GM19463 (cell line): ENCODE results near the gene CHD6.

ENCODE experiments used
- ATAC-seq: cut with Tn5 transposase; IDR thresholded peaks from one replicate; pipeline ENCODE4 v1.9.1; 2021; ENCODE audit warnings: mild to moderate bottlenecking, moderate library complexity; ENCODE audit not compliant: unreplicated experiment

Gene CHD6, protein sequence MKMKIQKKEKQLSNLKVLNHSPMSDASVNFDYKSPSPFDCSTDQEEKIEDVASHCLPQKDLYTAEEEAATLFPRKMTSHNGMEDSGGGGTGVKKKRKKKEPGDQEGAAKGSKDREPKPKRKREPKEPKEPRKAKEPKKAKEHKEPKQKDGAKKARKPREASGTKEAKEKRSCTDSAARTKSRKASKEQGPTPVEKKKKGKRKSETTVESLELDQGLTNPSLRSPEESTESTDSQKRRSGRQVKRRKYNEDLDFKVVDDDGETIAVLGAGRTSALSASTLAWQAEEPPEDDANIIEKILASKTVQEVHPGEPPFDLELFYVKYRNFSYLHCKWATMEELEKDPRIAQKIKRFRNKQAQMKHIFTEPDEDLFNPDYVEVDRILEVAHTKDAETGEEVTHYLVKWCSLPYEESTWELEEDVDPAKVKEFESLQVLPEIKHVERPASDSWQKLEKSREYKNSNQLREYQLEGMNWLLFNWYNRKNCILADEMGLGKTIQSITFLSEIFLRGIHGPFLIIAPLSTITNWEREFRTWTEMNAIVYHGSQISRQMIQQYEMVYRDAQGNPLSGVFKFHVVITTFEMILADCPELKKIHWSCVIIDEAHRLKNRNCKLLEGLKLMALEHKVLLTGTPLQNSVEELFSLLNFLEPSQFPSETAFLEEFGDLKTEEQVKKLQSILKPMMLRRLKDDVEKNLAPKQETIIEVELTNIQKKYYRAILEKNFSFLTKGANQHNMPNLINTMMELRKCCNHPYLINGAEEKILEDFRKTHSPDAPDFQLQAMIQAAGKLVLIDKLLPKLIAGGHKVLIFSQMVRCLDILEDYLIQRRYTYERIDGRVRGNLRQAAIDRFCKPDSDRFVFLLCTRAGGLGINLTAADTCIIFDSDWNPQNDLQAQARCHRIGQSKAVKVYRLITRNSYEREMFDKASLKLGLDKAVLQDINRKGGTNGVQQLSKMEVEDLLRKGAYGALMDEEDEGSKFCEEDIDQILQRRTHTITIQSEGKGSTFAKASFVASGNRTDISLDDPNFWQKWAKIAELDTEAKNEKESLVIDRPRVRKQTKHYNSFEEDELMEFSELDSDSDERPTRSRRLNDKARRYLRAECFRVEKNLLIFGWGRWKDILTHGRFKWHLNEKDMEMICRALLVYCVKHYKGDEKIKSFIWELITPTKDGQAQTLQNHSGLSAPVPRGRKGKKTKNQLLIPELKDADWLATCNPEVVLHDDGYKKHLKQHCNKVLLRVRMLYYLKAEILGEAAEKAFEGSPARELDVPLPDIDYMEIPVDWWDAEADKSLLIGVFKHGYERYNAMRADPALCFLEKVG (N-terminal part only)

DNA sequence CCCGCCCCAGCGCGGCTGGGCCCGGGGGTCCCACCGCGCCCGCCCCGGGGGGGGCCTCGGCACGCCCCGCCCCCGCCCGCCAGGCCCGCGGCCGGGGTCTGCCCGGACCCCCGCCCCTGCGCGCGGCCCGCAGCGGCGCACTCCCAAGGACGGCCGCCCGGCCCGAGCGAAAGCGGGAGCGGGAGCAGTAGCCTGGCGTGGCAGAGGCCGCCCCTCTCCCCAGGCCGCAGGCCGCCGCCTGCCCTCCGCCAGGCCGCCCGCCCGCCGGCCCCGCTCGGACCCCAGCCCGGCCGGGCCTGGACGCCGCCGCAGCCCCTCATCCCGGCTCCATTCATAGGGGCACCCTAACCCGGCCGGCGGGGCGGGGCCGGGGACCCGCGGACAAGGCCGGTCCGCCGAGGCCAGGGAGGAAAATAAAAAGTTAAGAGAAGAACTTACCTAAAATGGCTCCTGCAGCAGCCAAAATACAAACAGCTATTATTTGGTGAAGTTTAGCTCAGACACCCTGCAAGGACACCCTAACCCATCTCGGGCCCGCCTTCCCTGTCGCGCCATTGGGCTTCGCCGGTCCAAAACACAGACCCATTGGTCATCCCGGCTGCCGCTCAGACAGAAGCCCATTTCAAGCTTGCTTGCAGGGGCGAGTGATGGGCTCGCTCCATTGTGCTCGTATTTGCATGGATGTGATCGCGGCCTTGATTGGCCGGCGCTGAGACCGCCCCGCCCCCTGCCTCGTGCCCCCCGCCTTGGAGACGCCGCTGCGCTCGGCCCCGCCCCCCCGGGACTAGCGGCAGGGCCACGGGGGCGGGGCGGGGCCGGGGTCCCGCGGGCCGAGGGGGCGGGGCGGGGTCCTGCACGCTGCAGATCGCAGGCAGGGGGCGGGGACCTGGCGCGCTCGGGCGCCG, at the start of gene CHD6:
CHD6 (minus strand) TSS at position 476 of the 905 bp plus-strand sequence. CDS start 67,040 bp downstream, outside the sequence.
- peak; percentile 98 for ATAC-seq

DNA sequence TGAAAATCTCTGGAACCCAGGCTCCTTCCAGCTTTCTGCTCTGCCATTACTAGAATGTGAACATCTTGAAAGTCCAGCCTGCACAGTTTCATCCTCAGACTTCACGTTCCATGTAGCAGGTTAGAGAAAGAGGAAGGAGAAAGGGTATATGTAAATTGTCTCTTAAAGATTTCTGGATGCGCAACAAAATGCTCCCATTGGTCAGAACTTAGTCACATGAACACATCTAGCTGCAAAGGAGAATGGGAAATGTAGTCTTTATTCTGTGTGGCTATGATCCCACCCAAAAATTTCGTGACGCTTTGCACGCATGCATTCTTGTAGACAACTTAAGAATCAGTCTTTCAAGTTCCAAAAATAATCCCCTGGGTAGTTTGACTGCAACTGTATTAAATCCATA, 46.4 kb upstream of the CHD6 start:
- no peak for ATAC-seq

DNA sequence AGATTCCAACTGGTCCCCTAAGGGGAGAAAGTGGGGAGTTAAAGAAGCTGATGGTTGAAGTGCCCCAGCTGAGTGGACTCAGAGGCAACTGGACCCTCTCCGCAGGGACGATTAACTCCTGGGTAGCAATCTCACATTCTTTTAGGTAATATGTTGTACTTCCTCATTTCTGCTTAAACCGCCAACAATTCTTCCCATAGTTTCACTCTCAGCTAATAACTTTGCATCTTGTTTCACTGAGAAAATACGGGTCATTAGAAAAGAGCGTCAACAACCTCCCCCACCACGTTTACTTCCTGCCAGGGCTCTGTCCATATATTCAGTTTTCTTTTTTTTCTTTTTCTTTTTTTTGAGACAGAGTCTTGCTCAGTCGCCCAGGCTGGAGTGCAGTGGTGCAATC, 39.5 kb upstream of the CHD6 start:
- ATAC-seq: no peak

DNA sequence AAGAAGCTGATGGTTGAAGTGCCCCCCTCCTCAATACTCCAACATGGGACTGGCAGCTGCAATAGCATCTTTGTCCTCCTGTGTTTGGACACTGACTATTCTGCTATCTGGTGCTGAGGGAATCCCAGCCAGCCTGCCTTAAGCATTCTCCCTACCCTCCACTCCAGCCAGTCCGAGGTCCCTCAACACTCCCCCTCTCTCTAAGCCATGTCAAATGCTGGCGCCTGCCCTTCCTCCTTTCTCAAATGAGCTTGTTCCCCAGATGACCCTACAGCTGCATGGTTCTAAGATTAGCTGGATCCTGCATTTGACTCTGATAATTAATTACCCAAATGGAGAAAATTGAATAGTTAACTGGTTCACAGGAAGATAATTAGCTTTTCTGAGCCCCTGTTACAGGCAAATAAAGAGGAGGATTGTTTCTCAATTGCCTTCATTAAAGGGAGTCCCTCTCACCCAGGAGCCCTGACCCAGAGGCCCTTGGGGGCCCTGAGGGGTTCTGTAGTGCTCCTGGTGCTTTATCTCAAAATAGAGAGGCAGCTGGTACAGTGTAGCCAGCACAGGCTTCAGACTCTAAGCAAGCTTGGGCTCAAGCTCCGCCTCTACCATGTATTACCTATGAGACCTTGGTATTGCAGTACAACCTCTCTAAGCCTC, 37.9 kb upstream of the CHD6 start:
- ATAC-seq: no peak

DNA sequence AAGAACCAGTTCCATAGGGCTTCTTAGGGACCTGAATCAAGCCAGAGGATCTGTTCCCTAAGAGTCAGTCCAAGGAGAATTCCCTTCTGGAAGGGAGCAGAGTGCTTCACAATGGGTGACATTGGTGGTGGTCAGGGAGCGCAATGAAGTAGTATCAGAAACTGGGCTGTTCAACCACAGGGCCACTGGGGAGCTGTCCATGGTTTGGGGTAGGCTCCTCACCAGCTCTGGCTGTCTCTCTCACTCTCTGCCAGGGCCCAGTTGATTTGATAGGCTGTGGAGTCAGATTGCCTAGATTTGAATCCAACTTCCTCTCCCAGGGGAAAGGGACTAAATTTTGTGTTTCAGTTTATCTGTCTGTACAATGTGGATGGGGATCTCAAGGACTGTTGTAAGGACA, 36.7 kb upstream of the CHD6 start:
- no peak for ATAC-seq

DNA sequence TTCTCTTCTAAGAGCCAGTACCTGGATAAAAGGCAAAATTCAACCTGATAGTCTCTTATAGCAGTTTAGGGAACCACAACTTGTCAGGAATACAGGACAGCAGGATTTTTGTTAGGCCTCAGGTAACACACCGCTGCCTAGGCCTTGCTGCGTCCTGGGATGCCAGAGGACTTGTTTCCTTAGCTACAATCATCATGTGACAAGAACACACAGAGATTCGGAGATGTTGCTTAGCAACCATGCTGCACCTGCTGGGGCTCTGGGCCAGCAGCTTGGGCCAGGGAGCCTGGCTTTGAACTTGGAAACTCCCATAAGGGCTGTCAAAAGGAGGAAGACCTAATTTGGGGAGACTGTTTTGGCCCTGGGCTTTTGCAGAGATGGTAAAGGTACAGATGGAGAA, 36.1 kb upstream of the CHD6 start:
- ATAC-seq: no peak

DNA sequence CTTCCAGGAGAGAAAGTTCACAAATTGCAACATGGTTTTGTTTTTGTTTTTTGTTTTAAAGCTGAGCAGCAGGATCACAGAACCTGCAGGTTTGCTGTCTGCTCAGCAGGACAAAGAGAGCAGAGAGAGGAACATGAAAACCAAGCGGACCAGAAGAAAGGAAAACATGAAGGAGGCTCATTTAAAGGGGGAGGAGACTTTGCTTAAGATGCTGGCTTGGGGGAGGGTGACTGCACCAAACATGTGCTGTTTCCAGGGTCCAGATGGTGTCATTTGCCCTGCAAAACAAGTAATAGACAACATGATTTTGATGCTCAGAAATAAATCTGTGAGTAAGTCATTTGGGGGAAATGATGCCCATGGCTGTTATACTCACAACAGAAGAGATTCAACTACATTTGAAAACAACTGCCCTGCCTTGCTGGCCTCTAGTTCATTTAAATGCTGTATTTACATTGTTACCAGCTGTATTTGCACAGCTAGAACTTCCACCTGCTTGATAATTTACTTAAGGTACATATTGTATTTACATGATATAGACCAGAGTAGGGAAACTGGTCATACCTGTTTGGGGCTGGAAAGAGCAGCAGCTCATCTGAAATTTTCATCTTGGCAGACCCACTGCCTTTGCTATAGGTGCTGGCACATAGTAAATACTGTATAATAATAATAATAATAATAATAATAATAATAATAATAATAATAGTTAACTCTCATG, 32.2 kb upstream of the CHD6 start:
- ATAC-seq: no peak

DNA sequence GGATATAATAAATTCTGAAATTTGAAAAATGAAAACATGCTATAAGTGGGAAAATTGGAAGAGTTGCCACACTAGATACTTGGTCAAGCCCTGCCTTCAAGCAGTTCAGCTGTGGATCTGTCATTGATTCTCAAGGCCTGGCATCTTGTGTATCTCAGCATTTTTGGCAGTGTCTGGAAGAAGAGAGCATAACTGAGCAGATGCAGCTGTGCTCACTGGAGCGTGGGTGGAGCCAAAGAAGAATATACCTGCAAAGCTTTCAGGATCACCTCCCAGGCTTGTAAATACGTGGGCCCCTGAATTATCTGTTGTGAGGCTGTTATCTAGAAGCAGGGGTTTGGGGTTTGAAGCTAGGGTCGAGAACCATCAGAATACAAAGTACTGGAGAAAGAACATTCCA, 31.3 kb upstream of the CHD6 start:
- ATAC-seq: no peak

DNA sequence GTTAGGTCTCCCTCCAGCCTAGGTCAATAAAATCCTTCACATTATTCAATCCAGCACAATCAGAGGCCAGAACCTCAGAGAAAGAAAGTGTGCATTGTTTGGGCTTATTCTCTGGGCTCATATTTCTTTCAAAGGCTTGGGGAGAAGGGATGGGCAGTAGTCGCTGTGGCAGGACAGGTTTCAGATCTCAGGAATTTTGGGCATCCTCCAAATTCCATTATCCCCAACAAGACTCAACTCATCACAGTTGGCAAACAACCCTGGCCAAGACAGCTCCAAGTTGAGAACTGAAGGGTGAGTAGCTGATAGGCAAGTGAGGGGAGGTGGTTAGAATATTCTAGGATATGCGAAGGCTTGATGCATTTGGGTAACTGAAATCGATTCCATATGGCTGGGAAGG, 27.2 kb upstream of the CHD6 start:
- ATAC-seq: no peak

DNA sequence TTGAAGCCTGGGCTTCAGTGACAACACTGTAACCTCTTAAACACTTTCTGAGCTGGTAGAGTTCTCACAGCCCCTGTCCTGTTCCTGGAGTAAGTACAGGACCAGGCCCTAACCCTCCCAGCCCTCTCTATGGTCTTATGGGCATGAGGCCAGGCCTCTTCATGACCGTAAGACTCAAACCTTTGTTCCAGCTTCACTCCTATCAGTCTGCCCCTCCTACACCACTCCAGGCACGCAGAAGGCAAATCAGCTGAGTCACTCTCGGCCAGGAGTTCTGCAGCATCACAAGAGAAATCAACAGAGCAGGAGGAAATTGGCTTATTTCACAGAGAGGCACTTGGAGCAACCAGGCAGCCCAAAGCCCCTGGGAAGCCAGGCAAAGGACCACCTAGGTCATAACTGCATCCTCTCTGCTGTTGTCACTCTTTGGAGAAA, 25.3 kb upstream of the CHD6 start:
- ATAC-seq: no peak

DNA sequence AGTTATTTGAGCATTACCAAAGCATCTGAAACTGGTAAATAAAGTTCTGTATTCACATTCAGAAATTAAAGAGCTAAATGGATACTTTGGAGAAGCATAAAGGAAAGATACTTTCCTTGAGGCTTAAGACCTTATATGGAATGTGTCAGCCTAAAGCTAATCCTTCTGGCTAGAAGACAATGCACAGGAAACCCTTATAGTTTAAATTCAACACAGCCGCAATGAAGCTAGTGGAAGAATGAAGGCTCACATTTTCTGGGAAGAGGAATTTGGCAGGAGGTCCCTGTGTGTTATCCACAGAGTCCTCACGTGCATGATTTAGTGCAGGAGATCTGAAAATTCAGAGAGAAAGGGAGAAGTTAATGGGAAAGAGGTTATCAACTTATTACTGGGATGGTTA, 21.5 kb upstream of the CHD6 start:
- ATAC-seq: no peak

DNA sequence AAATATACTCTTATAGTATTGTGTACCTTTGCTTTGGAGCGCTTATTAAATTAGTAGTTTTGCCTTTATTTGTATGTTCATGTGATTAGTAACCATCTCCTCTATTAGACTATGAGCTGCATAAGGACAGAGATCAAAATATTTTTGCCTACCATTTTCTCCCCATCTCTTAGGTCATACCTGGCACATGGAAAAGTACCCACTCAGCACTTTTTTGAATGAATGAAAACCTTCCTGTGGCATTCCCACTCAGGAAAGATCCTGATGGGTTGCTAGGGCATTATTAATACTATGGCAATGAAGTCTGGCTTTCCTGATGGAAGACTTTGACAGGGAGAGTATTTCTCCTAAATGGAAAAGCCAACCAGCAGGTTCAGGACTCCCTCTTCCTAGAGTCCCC, 20.3 kb upstream of the CHD6 start:
- ATAC-seq: no peak

DNA sequence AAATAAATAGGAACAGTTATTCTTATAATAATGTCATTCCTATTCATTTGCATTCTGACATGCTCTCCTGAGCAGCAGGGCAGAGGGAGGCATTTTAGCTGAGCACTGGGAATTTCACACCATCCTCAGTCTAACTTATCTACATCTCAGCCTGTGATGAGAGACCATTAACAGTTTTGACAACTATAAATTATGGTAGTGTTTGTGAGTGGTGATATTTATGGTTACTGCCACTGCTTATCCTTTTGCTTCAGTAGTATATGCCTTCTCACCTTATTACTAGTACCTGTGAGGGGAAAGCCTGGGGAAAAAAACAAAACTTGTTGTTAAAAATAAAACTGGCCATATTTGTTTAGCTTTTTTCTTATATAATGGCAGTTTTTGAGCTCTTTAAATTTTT, 17.0 kb upstream of the CHD6 start:
- ATAC-seq: no peak

DNA sequence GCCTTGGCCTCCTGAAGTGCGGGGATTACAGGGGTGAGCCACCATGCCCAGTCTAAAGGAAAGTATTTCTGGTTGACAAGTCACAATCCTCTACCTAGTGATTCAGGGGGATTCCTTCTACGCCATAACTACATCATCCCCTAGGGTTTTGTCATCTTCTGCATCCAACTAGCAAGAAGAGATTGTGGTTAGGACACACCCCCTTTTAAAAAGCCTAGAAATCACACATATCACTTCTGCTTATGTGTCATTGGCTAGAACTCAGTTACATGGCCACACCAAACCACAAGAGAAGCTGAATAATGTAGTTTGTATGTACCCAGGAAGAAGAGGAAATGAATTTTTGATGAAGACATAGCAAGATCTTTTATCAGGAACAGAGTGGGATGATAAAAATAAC, 14.7 kb upstream of the CHD6 start:
- ATAC-seq: no peak

DNA sequence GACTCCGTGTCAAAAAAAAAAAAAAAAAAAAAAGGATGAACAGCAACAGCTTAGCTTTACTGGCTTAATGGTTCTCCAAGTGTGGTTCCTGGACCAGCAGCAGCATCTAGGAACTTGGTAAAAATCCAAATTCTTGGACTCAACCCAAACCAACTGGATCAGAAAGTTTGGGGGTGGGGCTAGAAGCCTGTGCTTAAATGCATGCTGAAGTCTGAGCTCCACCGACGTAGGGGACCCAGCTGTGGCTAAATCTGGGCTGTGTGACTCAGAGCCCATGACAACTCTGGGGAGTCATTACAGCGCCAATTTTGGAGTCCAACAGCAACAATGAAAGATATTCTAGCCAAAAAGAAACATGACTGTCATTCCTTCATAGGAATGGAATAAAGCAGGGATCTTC, 13.6 kb upstream of the CHD6 start:
- ATAC-seq: no peak

DNA sequence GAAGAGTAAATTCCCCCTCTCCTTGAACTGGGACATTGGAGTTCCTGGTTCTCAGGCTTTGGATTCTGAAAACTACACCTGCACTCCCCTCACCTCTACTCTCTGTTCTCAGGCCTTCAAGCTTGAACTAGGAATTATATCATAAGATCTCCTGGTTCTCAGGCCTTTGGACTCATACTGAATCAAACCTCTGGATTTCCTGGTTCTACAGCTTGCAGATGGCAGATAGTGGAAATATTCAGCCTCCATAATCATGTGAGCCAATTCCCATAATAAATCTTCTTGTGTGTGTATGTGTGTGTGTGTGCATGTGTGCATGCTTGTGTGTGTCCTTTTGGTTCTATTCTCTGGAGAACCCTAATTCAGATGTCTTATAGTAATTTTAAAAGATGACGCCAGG, 12.7 kb upstream of the CHD6 start:
- ATAC-seq: no peak

DNA sequence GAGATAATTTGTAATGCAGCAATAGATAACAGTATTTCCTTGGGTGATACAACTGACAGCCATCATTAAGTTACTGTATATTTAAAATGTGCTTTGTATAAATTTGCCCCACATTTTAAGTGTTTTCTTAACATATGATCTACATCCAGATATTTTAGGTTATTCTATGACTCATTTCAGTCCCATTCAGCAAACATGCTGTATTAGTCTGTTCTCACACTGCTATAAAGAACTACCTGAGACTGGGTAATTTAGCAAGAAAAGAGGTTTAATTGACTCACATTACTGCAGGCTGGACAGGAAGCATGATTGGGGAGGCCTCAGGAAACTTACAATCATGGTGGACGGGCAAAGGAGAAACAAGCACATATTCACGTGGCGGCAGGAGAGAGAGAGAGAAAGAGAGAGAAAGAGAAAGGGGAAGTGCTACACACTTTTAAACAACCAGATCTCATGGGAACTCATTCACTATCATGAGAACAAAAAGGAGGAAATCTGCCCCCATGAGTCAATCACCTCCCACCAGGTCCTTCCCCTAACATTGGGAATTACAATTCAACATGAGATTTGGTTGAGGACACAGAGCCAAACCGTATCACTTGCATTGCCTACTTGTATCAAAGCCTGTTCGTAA, 9.6 kb upstream of the CHD6 start:
- no peak for ATAC-seq

DNA sequence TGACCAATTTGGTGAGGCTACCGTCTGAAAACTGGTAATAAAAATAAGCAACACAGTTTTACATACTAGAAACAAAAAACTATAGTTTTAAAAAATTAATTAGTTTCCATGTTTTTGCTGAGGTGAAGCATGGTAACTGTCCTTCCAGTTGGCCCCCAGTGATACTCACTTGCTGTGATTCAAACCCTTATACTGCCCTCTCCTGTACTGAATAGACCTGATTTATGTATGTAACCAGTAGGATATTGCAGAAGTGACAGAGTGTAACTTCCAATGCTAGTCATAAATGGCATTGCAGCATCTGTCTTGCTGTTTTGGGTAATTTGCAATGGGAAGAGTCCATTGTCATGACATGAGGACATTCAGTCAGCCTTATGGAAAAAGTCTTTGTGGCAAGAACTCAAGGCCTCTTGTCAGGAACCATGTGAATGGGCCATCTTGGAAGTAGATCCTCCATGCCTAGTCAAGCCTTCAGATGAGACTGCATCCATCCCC, 8.9 kb upstream of the CHD6 start:
- ATAC-seq: no peak
